ENCODE measurements around the gene DCTN4. TPM values are rescaled to one million over a fixed set of nuclear protein-coding genes. Genes with fewer than 3 reads are reported as not detected.

Gene DCTN4
- total and polyA plus RNA-seq, 9 of the 15 experiments (the other 6 are each of a cell fraction or from before 2014, with no cell fraction given), result 20.4 to 64.9 (median 49.9) TPM

DNA sequence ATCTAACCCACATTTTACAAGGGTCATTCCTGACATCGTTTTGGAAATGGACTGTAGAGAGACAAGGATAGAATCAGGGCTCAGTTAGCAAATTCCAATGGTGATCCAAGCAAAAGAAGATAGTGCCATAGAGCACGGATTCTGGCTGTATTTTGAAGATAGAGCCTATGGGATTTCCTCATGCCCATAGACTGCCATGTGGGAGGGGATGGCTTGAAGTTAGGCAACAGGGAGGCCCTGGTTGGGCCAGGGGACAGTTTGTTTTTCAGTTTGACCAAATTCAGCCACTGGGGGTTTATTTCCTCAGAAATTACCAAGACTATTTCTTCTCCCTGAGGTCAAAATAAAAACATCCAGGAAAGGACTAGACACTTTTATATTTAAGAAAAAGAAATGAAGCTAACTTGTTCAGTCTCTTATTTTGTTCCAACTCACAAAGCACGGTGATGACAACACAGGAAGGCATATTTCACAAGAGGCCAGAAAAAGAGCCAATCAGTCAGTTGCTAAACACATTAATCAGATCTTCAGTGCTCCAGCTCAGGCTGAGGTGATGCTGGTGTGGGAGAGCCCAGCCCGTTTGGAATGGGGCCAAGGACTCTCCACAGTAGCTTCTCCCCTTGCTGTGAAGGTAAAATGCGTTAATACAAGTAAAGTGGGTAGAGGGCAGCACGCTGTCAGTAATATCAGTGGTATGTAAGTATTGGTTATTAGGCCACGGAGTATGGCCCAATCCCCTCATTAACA lies 4.4 kb upstream of the DCTN4 start (continued):
- TF ChIP-seq, protein P1, sequence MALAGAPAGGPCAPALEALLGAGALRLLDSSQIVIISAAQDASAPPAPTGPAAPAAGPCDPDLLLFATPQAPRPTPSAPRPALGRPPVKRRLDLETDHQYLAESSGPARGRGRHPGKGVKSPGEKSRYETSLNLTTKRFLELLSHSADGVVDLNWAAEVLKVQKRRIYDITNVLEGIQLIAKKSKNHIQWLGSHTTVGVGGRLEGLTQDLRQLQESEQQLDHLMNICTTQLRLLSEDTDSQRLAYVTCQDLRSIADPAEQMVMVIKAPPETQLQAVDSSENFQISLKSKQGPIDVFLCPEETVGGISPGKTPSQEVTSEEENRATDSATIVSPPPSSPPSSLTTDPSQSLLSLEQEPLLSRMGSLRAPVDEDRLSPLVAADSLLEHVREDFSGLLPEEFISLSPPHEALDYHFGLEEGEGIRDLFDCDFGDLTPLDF (CRISPR knock-in tag; IDR thresholded peaks at IDR 0.05), result no peak; the same call in 1 of the 2 replicates
- TF ChIP-seq FOSL1 (tag; conservative IDR thresholded peaks at IDR 0.05) (peak; percentile 53), HLTF (IDR thresholded peaks at IDR 0.05) (no peak), CHD4 (IDR thresholded peaks at IDR 0.05; ENCODE audit: insufficient read depth, insufficient replicate concordance, low read depth, low read length, poor library complexity, severe bottlenecking) (peak; percentile 8), ZEB2 (IDR thresholded peaks at IDR 0.05) (peak; percentile 61), ZNF324 (CRISPR knock-in tag; IDR thresholded peaks at IDR 0.05) (0 out of 2 replicates have a peak, but pooled peaks have one; percentile 19), SMAD3 (CRISPR knock-in tag; conservative IDR thresholded peaks at IDR 0.05) (no peak; the same call in 1 of the 2 replicates)
- TF ChIP-seq, protein P2, sequence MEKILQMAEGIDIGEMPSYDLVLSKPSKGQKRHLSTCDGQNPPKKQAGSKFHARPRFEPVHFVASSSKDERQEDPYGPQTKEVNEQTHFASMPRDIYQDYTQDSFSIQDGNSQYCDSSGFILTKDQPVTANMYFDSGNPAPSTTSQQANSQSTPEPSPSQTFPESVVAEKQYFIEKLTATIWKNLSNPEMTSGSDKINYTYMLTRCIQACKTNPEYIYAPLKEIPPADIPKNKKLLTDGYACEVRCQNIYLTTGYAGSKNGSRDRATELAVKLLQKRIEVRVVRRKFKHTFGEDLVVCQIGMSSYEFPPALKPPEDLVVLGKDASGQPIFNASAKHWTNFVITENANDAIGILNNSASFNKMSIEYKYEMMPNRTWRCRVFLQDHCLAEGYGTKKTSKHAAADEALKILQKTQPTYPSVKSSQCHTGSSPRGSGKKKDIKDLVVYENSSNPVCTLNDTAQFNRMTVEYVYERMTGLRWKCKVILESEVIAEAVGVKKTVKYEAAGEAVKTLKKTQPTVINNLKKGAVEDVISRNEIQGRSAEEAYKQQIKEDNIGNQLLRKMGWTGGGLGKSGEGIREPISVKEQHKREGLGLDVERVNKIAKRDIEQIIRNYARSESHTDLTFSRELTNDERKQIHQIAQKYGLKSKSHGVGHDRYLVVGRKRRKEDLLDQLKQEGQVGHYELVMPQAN (IDR thresholded peaks at IDR 0.05; ENCODE audit: borderline replicate concordance), result no peak
- TF ChIP-seq, protein P3, sequence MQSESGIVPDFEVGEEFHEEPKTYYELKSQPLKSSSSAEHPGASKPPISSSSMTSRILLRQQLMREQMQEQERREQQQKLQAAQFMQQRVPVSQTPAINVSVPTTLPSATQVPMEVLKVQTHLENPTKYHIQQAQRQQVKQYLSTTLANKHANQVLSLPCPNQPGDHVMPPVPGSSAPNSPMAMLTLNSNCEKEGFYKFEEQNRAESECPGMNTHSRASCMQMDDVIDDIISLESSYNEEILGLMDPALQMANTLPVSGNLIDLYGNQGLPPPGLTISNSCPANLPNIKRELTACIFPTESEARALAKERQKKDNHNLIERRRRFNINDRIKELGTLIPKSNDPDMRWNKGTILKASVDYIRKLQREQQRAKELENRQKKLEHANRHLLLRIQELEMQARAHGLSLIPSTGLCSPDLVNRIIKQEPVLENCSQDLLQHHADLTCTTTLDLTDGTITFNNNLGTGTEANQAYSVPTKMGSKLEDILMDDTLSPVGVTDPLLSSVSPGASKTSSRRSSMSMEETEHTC (IDR thresholded peaks at IDR 0.05), result no peak
- TF ChIP-seq, protein P4, sequence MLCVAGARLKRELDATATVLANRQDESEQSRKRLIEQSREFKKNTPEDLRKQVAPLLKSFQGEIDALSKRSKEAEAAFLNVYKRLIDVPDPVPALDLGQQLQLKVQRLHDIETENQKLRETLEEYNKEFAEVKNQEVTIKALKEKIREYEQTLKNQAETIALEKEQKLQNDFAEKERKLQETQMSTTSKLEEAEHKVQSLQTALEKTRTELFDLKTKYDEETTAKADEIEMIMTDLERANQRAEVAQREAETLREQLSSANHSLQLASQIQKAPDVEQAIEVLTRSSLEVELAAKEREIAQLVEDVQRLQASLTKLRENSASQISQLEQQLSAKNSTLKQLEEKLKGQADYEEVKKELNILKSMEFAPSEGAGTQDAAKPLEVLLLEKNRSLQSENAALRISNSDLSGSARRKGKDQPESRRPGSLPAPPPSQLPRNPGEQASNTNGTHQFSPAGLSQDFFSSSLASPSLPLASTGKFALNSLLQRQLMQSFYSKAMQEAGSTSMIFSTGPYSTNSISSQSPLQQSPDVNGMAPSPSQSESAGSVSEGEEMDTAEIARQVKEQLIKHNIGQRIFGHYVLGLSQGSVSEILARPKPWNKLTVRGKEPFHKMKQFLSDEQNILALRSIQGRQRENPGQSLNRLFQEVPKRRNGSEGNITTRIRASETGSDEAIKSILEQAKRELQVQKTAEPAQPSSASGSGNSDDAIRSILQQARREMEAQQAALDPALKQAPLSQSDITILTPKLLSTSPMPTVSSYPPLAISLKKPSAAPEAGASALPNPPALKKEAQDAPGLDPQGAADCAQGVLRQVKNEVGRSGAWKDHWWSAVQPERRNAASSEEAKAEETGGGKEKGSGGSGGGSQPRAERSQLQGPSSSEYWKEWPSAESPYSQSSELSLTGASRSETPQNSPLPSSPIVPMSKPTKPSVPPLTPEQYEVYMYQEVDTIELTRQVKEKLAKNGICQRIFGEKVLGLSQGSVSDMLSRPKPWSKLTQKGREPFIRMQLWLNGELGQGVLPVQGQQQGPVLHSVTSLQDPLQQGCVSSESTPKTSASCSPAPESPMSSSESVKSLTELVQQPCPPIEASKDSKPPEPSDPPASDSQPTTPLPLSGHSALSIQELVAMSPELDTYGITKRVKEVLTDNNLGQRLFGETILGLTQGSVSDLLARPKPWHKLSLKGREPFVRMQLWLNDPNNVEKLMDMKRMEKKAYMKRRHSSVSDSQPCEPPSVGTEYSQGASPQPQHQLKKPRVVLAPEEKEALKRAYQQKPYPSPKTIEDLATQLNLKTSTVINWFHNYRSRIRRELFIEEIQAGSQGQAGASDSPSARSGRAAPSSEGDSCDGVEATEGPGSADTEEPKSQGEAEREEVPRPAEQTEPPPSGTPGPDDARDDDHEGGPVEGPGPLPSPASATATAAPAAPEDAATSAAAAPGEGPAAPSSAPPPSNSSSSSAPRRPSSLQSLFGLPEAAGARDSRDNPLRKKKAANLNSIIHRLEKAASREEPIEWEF (CRISPR knock-in tag; IDR thresholded peaks at IDR 0.05), result peak; percentile 87
- TF ChIP-seq, protein P5, sequence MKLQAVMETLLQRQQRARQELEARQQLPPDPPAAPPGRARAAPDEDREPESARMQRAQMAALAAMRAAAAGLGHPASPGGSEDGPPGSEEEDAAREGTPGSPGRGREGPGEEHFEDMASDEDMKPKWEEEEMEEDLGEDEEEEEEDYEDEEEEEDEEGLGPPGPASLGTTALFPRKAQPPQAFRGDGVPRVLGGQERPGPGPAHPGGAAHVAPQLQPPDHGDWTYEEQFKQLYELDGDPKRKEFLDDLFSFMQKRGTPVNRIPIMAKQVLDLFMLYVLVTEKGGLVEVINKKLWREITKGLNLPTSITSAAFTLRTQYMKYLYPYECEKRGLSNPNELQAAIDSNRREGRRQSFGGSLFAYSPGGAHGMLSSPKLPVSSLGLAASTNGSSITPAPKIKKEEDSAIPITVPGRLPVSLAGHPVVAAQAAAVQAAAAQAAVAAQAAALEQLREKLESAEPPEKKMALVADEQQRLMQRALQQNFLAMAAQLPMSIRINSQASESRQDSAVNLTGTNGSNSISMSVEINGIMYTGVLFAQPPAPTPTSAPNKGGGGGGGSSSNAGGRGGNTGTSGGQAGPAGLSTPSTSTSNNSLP (IDR thresholded peaks at IDR 0.05; ENCODE audit: borderline replicate concordance, low read depth, low read length), result 0 out of 2 replicates have a peak, but pooled peaks have one; percentile 18
- TF ChIP-seq, protein P6, sequence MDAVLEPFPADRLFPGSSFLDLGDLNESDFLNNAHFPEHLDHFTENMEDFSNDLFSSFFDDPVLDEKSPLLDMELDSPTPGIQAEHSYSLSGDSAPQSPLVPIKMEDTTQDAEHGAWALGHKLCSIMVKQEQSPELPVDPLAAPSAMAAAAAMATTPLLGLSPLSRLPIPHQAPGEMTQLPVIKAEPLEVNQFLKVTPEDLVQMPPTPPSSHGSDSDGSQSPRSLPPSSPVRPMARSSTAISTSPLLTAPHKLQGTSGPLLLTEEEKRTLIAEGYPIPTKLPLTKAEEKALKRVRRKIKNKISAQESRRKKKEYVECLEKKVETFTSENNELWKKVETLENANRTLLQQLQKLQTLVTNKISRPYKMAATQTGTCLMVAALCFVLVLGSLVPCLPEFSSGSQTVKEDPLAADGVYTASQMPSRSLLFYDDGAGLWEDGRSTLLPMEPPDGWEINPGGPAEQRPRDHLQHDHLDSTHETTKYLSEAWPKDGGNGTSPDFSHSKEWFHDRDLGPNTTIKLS (IDR thresholded peaks at IDR 0.05; ENCODE audit: borderline replicate concordance, low read depth), result no peak
